Retinal pigment epithelial cell (primary cell): ENCODE results near the gene RPRML.
"Not testable (repeated sequence)": the region's sequence is repeated elsewhere in the genome, so short reads cannot be mapped to it uniquely, and the experiment has no call there.

Experiments
- DNase-seq: peaks from one replicate; pipeline ENCODE4 v3.0.0-alpha.2; 2010; ENCODE audit warnings: low read depth
- H3K4me3 ChIP-seq: 2 replicates; pipeline ENCODE4 v1.5.1; 2011; ENCODE audit warnings: mild to moderate bottlenecking, low read length, control low read depth, moderate library complexity
- TF ChIP-seq, protein P1 (sequence below): conservative IDR thresholded peaks from 2 replicates; pipeline ENCODE4 v1.5.1; 2011; ENCODE audit warnings: low read depth, low read length, control low read depth, inconsistent platforms

Gene RPRML

DNA sequence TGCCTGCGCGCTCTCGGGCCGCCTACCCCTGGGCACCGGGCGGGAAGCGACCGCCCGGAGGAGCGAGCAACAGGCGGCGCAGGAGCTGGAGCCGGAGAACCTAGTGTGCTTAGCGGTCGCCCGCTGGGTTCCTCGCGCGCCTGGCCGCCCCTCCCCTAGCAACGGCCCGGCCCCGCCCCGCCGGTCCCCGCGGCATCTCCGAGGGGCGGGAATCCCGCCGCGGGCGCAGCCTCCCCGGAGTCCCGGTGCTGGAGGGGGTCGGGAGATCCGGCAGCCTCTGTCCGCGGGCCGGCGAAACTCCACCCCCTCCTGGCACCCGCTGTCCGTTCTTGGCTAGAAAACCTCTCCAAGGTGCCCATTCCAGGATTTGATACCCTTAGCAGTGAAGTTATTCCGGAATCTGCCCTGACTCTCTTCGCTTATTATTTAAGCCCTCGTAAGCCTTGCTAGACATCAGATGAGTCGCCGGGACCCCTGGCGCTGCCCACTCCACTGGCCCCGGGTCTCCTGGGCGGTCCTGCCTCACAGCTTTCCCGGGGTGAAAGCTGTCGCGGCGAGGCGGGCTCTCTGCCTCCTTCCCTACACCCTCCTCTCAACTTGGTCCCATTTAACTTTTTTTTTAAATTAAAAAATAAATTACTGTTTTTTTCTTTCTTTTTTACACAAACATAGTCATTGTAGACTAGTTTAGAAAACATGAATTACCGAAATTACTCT lies at the start of gene RPRML:
Gene RPRML (minus strand): TSS at position 107 of the 717 bp plus-strand sequence. CDS start 246 bp downstream, outside the sequence.
- TF ChIP-seq, protein P1, sequence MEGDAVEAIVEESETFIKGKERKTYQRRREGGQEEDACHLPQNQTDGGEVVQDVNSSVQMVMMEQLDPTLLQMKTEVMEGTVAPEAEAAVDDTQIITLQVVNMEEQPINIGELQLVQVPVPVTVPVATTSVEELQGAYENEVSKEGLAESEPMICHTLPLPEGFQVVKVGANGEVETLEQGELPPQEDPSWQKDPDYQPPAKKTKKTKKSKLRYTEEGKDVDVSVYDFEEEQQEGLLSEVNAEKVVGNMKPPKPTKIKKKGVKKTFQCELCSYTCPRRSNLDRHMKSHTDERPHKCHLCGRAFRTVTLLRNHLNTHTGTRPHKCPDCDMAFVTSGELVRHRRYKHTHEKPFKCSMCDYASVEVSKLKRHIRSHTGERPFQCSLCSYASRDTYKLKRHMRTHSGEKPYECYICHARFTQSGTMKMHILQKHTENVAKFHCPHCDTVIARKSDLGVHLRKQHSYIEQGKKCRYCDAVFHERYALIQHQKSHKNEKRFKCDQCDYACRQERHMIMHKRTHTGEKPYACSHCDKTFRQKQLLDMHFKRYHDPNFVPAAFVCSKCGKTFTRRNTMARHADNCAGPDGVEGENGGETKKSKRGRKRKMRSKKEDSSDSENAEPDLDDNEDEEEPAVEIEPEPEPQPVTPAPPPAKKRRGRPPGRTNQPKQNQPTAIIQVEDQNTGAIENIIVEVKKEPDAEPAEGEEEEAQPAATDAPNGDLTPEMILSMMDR = no peak
- DNase-seq = no peak

DNA sequence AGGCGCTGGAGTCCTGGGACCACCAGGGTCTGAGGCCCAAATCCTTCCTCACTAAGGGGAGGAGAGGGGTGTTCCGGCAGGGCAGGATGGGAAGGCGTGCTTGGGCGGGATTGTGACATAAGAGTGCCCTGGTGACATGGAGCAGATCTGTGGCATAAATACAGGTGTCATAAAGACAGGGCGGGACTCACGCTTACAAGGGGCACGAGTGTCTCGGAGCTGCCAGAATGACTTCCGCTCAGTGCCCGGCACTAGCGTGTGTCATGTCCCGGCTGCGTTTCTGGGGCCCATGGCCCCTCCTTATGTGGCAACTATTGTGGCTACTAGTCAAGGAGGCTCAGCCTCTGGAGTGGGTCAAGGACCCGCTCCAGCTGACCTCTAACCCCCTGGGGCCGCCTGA lies 37.9 kb upstream of the RPRML start:
- H3K4me3 ChIP-seq, DNase-seq: not testable (repeated sequence)

More for the DNA sequence above, at the start of gene RPRML:
- peak within 1 kb of the TSS; percentile 35 for H3K4me3 ChIP-seq

DNA sequence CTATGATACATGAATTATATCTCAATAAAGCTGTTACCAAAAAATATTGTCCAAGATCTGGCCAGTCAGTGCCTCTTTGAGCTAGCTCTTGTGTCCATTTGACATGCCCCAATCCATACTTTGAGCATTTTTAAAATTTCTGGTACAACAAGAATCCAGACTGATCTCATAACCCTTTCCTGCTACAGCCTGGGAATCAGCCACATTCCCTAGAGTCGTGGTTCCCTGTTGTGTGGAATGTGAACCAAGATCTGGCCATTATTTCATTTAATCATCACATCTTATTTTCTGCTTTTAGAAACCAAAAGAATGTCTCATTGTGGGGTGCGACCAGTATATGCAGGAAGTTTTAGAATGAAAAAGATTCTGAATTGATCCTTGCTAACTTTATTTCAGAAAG lies 34.3 kb upstream of the RPRML start:
- DNase-seq = no peak
- no peak overlapping the region for H3K4me3 ChIP-seq

DNA sequence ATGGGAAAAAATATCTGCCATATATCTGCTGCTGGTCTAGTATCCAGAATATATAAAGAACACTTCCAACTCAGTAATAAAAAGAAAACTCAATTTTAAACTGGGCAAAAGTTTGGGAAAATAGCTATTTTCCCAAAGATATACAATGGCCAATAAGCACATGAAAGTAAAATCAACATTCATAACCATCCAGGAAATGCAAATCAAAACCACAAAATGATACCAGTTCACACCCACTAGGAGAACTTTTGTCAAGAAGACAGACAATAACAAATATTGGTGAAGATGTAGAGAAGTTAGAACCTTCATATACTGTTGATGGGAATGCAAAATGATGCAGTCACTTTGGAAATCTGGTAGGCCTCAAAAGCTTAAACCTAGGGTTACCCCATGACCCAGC lies 33.4 kb upstream of the RPRML start:
- no peak overlapping the region for H3K4me3 ChIP-seq
- DNase-seq = no peak
- TF ChIP-seq, protein P1 = no peak

More for the DNA sequence above, 34.3 kb upstream of the RPRML start:
- TF ChIP-seq, protein P1 = no peak

DNA sequence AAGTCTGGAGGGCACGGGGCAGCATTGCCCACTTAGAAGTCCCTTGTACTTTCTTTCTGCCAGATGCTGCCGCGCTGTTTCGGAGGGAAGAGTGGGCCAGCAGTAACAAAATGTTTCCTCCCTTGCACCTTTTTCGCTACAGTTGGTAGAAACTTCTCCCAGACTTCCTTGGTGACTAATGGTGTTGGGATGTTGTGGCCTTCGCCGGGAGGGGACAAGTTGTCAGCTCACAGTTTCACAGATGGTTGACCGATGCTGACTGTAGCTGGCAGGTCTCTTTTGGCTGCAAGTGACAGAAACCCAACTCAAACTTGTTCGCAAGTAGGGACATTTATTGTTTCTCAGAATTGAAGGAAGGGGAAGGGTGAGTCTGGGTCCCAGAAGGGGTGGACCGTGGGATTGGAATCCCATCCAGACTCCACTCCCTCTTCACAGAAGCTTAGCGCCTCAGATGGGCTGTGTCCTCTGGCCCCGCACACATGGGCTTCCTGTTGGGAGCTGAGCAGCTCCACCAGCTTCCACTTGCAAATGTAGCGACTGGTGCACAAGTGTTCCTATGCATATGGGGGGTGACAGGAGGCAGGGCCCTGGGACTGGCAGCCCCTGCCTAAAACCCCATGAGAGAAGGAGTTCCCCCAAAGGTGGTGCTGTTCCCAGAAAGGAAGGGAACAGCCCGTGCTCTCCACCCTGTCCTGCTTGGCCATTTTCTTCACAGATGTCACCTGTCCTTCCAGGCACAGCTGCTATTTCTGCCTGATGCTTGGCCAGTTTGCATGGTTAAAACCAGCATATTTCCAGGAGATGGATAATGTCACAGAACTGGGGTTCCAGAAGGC lies 30.9 kb upstream of the RPRML start:
- no peak for DNase-seq
- no peak overlapping the region for H3K4me3 ChIP-seq
- TF ChIP-seq, protein P1 = no peak

DNA sequence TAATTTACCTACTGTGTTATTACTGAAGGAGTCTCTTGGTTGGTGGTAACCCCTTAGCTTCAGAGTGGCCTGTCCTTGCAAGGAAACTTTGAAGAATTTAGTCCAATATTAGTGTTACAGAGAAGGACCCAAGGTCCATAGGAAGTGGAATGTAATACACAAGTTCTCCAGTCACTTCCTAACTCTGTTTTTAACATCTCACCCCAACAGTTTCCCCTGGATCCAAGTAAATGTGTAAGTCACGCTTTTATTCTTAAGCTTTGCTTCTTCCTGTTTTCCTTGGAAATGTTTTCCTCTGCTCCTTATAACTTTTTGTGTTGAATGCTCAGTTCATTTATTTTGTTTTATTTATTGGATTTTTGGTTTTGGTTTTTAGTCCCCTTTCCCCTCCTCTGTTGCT lies 25.9 kb upstream of the RPRML start:
- H3K4me3 ChIP-seq = no peak overlapping the region
- TF ChIP-seq, protein P1 = no peak

DNA sequence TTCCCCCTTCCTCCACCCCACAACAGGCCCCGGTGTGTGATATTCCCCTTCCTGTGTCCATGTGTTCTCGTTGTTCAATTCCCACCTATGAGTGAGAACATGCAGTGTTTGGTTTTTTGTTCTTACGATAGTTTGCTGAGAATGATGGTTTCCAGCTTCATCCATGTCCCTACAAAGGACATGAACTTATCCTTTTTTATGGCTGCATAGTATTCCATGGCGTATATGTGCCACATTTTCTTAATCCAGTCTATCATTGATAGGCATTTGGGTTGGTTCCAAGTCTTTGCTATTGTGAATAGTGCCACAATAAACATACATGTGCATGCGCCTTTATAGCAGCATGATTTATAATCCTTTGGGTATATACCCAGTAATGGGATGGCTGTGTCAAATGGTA lies 24.8 kb upstream of the RPRML start:
- not testable (repeated sequence) for DNase-seq, H3K4me3 ChIP-seq

More for the DNA sequence above, 25.9 kb upstream of the RPRML start:
- DNase-seq = no peak
